Mammary epithelial cell (primary cell): ENCODE results near the gene SMG9.

ENCODE experiments used
- EZH2 ChIP-seq: IDR thresholded peaks from 2 replicates; pipeline ENCODE4 v1.6.1; 2012; ENCODE audit warnings: low read length, inconsistent platforms, borderline replicate concordance
- TF ChIP-seq, protein P1 (sequence below), 2 donors: IDR thresholded peaks in 1 of 2; conservative IDR thresholded peaks in 1 of 2; 2 replicates each; pipeline ENCODE4 v1.5.1; 2011 to 2012; ENCODE audit warnings: inconsistent platforms in 2 of 2, low read length in 2 of 2, mild to moderate bottlenecking in 2 of 2, control low read depth in 1 of 2, low read depth in 1 of 2; ENCODE audit not compliant: insufficient read depth in 1 of 2; ENCODE audit errors: extremely low read depth in 1 of 2

DNA sequence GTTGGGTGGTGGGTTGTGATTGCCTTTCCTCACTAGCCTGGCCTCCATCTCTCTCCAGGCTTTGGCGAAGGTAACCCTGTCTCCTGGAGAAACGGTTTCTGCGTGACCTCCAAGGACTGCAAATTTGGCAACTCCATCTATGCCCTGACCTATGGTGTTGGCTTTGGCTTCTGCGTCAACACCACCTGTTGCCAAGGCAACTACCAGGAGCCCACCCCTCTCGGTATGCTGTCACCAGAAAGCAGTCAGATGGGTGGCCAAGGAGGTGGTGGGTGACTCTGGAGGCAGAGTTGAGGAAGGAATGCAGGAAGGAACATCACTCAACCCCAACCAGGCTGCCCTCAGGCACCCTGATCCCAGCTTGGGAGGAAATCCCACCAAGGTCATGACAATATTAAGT is 57.5 kb downstream of the SMG9 start:
- TF ChIP-seq, protein P1, sequence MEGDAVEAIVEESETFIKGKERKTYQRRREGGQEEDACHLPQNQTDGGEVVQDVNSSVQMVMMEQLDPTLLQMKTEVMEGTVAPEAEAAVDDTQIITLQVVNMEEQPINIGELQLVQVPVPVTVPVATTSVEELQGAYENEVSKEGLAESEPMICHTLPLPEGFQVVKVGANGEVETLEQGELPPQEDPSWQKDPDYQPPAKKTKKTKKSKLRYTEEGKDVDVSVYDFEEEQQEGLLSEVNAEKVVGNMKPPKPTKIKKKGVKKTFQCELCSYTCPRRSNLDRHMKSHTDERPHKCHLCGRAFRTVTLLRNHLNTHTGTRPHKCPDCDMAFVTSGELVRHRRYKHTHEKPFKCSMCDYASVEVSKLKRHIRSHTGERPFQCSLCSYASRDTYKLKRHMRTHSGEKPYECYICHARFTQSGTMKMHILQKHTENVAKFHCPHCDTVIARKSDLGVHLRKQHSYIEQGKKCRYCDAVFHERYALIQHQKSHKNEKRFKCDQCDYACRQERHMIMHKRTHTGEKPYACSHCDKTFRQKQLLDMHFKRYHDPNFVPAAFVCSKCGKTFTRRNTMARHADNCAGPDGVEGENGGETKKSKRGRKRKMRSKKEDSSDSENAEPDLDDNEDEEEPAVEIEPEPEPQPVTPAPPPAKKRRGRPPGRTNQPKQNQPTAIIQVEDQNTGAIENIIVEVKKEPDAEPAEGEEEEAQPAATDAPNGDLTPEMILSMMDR (conservative IDR thresholded peaks at IDR 0.05 in 1 of 2, IDR thresholded peaks at IDR 0.05 in 1 of 2; ENCODE audit: extremely low read depth in 1 of 2, insufficient read depth in 1 of 2, low read depth in 1 of 2, low read length in 2 of 2), result no peak
- TF ChIP-seq EZH2, result no peak
